Left lobe of liver (tissue), 2 donors: Measurements from ENCODE around the gene WWC2. TPM values are rescaled to one million over a fixed set of nuclear protein-coding genes. Genes with fewer than 3 reads are reported as not detected.

Experiments used
- ATAC-seq: fragments of 200-7000 bp; cut with Tn5 transposase; one replicate; pipeline ENCODE4 v1.9.1; 2020; ENCODE audit warnings: mild to moderate bottlenecking, moderate library complexity
- DNase-seq: peaks from one replicate; pipeline ENCODE4 v3.0.0-alpha.2; 2020; ENCODE audit warnings: low spot score
- total RNA-seq: library from RNA; stranded (reverse); gene quantifications from one replicate; pipeline ENCODE4 v1.2.1, GENCODE V29; 2021
- donor health status: DM: no; HTN: no; CAD: no; lungs with moderate emphysema.
- donor health status: DM: no; HTN: yes; CAD: no.

Gene WWC2
- total RNA-seq, 1 donor from 2014 or later = 43.2 TPM

DNA sequence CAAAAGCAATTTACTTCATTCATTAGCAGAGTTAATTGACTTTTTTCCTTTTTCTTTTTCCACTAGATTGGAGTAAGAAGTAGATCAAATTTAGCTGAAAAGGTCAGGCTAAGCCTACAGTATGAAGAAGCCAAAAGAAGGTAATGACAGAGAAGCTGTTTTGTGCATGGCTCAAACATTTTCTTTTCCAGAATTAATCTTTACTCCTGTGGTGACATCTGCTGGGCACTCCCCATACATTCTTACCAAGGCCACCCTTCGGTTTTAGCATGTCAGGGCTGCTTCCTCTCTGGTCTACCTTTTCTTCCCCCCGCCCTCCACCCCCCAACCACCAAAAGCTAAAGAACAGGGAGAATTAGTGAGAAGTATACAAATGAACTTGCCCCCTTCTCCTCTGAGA is 150.8 kb downstream of the WWC2 start:
- ATAC-seq (peak; percentile 79), DNase-seq (no peak)

GRCh38 chr4:183250831-183251230 is 151.8 kb downstream of the WWC2 start:
- DNase-seq (no peak), ATAC-seq (no peak)

DNA sequence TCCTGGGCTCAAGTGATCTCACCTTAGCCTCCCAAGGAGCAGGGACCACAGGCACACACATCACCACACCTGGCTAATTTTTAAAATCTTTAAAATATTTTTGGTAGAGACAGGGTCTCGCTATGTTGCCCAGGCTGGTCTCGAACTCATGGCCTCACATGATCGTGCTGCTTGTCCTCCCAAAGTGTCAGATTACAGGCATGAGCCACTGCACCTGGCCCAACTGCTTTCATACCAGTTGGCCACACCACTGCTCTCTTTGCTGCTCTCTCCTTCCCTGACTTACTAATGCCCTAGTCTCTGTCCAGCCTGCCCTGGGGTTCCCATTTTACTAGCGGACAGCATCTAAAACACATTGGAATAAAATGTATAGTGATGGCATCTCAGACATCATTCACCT is 153.9 kb downstream of the WWC2 start:
- ATAC-seq (peak; percentile 19), DNase-seq (no peak)

GRCh38 chr4:183253451-183253850 is 154.4 kb downstream of the WWC2 start:
- ATAC-seq = peak; percentile 80
- DNase-seq = no peak

DNA sequence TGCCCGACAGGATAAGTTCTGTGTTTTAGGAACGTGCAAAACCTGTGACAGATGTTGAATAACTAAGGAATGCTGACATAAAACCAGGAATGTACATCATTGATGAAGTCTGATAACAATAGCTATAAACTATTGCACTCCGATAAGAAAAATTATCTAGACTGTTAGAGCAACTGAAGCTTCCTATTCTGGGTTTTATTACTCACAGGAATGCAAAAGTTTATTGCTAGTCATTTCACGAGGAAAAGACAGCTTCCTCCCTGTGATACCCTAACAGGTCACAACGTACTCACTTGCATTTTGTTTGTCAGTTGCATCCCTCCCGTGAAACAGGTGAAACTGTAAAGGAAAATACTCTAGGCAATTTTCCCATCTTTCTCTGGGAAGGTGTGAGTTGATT is 155.1 kb downstream of the WWC2 start:
- DNase-seq (no peak), ATAC-seq (no peak)

GRCh38 chr4:183255487-183255886 is 156.4 kb downstream of the WWC2 start:
- DNase-seq = no peak
- no peak for ATAC-seq

- ATAC-seq (peak; percentile 21), DNase-seq (no peak)
Measured at GRCh38 chr4:183256343-183256742, 157.3 kb downstream of the WWC2 start.

DNA sequence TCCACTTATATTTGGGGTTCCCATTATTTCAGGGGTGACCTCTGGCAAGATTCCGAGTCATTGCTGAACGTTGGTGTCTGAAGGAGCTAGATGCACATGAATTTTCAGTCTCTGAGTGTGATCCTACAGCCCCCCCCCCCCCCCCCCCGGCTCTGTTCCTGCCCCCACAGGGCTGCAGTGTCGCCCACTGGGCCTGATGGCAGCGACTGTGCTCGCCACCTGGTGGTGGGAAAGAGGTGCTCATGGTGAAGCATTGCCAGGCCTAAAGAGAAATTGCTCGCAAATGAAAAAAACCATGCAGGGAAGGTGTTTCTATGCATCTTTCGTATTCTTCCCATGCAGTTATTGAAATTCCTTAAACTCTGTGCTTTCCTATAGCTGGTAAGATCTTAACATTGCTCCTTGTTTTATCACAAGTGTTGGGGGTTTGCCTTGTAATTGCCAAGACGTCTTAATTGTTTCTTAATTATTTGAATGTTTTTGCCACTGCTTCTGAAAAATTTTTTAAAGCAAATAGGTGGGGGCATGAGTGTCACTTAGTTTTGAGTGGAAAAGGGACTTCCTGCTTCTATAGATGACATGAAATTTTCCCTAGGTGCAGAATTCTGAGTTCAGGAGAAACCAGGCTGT is 157.8 kb downstream of the WWC2 start:
- peak; percentile 58 for ATAC-seq
- DNase-seq = no peak

DNA sequence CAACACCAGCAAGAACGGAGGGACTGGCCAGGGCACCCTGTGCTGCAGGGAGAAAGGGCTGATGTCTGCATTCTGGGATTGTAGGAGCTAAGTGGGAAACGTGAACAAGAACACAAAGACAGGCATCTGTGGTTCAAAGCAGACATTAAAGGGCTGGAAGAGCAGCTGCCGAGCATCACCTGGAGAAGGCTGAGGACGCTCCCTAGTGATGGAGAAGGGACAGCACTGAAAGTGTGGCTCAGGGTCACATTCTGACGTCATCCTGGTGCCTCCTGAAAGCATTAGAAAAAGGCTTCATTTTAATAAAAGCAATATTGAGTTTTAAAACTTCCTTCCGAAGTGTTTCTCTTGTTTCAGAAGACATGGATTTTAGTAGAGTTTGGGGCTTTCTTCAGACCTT is 158.8 kb downstream of the WWC2 start:
- ATAC-seq (no peak), DNase-seq (no peak)

GRCh38 chr4:183260491-183261151 is 161.6 kb downstream of the WWC2 start:
- ATAC-seq (peak; percentile 73), DNase-seq (peak; percentile 60)

GRCh38 chr4:183261953-183262775 is 163.1 kb downstream of the WWC2 start:
- ATAC-seq (peak; percentile 89), DNase-seq (peak; percentile 84)

- DNase-seq (no peak), ATAC-seq (no peak)
Measured at GRCh38 chr4:183262776-183263100, 163.7 kb downstream of the WWC2 start.

- ATAC-seq (no peak), DNase-seq (no peak)
Measured at GRCh38 chr4:183263787-183264386, 164.8 kb downstream of the WWC2 start.

GRCh38 chr4:183264614-183265013 is 165.6 kb downstream of the WWC2 start:
- no peak for ATAC-seq

DNA sequence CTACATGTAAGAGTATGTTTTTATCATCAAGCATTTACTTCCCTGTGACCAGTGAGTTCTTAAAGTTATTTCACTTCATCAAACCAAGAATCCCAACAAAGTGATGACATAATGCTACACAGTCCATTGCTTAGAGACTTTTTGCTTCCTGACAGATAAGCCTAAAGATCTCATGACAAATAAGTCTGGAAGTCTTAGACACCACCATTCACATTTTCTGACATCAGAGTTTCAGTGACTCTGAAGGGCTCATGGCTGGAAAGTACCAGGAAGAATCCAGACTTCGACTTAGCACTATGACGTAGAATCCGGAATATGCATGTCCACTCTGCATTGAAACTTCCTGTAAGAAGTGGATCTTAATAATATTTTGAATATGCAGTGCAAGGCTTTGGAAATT is 167.3 kb downstream of the WWC2 start:
- ATAC-seq (no peak), DNase-seq (no peak)

More at GRCh38 chr4:183264614-183265013, 165.6 kb downstream of the WWC2 start:
- no peak for DNase-seq

GRCh38 chr4:183268556-183268955 is 169.5 kb downstream of the WWC2 start:
- no peak for DNase-seq
- no peak for ATAC-seq

DNA sequence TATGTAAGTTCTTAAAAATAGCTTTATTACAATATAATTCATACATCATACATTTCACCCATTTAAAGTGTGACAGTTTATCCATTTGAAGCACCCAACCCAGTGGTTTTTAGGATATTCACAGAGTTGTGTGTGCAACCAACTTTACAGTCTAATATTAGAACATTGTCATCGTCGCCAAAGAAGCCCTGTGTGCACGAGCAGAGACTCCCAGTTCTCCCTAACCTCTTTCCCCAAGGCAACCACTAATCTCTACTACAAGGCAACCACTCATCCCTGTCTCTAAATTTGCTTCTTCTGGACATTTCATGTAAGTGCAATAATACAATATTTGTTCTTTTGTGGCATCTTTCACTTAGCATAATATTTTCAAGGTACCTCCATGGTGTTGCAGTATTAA is 173.3 kb downstream of the WWC2 start:
- DNase-seq (no peak), ATAC-seq (no peak)

- ATAC-seq (no peak), DNase-seq (no peak)
Measured at GRCh38 chr4:183276106-183276505, 177.0 kb downstream of the WWC2 start.

DNA sequence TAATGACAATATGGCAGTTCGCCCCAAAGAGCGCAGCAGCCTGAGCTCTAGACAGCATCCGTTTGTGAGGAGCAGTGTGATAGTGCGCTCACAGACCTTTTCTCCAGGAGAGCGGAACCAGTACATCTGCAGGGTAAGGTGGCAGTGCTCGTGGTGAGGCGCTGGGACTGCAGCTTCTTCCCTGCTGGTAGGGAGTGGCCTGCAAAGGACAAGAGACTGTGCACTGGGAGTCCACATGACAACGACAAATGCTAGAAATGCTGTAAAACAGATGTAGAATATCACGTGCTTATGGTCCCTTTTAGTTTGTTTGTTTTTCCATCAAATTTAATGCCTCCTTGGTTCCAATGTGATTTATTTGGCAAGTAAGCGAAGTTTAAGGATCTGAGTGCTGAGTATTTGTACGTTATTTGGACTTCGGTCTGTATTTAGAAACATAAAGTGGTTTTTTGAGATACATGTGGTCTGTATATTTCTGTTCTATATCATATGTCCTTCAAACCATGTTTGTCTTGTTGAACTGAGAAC is 185.3 kb downstream of the WWC2 start:
- DNase-seq = no peak
- ATAC-seq = no peak

- peak; percentile 21 for ATAC-seq
- DNase-seq = no peak
Measured at GRCh38 chr4:183284965-183285364, 185.9 kb downstream of the WWC2 start.

DNA sequence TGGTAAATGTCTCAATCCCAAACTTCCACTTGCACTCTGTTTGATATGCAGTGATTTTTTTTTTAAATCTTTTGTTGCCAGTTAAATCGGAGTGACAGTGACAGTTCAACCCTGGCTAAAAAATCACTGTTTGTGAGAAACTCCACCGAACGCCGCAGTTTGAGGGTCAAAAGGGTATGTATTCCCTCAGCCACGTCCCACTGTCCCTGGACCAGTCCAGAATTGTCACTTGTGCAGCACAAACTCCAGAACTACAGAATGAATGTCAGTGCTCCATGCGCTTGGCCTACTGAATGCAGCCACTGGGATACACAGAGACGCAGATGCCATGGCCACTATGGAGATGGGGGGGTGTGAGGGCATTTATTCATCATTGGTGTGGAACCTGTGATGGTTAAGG is 186.8 kb downstream of the WWC2 start:
- ATAC-seq (peak; percentile 54), DNase-seq (no peak)
